ENCODE results near the gene SDK2. TPM values are rescaled to one million over a fixed set of nuclear protein-coding genes. Genes with fewer than 3 reads are reported as not detected.

SDK2 gene
- total and polyA plus RNA-seq, 2 of the 4 experiments (the other 2 are of a cell fraction): under 0.01 to 0.03 TPM

DNA sequence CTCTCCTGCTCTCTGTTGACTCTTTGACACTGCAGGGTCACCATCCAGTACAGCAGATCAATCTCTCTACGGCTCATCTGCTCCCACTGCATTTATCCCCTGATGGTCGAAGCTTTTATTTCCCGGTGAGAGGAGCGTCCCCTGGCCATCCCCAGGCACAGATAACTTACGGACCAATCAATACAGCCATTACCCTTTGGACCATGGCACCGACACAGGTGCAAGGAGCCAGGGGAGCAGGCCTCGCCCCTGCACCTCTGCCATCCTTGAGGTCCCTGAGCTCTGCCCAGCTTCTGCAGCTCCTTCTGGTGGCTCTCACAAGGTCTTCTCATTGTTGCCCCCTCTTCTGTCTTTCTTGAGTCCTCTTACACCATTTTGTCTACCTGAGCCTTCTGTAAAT, 115.6 kb downstream of the SDK2 start:
- Histone ChIP-seq H4K8ac (ENCODE audit: low read depth in 2 of 2, low read length in 2 of 2) (no peak overlapping the region), H3K27me3 (ENCODE audit: control insufficient read depth, insufficient read depth, low read length) (no peaks in the 10 kb centered on the region), H3K27ac (ENCODE audit: insufficient read depth, low read length) (no peak overlapping the region), H3K4me1 (ENCODE audit: control insufficient read depth, insufficient read depth, low read length) (no peaks in the 10 kb centered on the region), H3K4me2 (ENCODE audit: low read depth, low read length) (no peak overlapping the region), H2BK120ac (ENCODE audit: low read depth, low read length) (no peak overlapping the region), H2AK5ac (ENCODE audit: low read depth, low read length) (no peak overlapping the region), H3K18ac (ENCODE audit: low read depth, low read length) (no peak overlapping the region), H3K9me1 (ENCODE audit: insufficient read depth, low read length) (no peaks in the 10 kb centered on the region), H3K36me3 (ENCODE audit: control insufficient read depth, insufficient read depth, low read length) (no peaks in the 10 kb centered on the region), H2BK20ac (ENCODE audit: low read depth, low read length) (no peak overlapping the region), H2AFZ (replicated peaks; ENCODE audit: low read length, poor library complexity) (no peak overlapping the region), H4K20me1 (ENCODE audit: insufficient read depth, low read length) (no peaks in the 10 kb centered on the region), H3K4me3 (ENCODE audit: insufficient read depth, low read depth, low read length) (no peak overlapping the region), H3K56ac (ENCODE audit: extremely low read depth, insufficient read depth, low read length) (no peak overlapping the region), H4K5ac (ENCODE audit: low read depth, low read length) (no peak overlapping the region), H3K4ac (ENCODE audit: low read depth, low read length) (no peak overlapping the region), H3K23ac (ENCODE audit: low read depth, low read length) (no peak overlapping the region), H2BK15ac (ENCODE audit: low read depth, low read length) (no peak overlapping the region), H3K9ac (ENCODE audit: low read depth, low read length) (no peak overlapping the region), H3K14ac (replicated peaks; ENCODE audit: low read depth, low read length) (no peak overlapping the region), H3K9me3 (ENCODE audit: control insufficient read depth, insufficient read depth, low read length) (no peaks in the 10 kb centered on the region), H4K91ac (ENCODE audit: insufficient read depth, low read depth, low read length) (no peak overlapping the region), H2BK5ac (ENCODE audit: low read depth, low read length, poor library complexity, severe bottlenecking) (no peak overlapping the region), H2AK9ac (replicated peaks; ENCODE audit: low read depth, low read length, poor library complexity) (no peak overlapping the region), H3K79me1 (ENCODE audit: low read depth in 1 of 2, low read length in 2 of 2) (no peaks in the 10 kb centered on the region)
- in situ Hi-C loops (cut with MboI; ENCODE audit: low sequenced_read_pairs) (loop anchor here (25.0 kb wide), 1 partner anchor 266 kb away; the partner anchor contains the start of gene CPSF4L), dilution Hi-C loops (cut with HindIII; ENCODE audit: low sequenced_read_pairs, unreplicated experiment) (no loop called here), intact Hi-C loops (cut with micrococcal nuclease) (no loop called here)
- ChIA-PET CTCF (no interaction called here), POLR2A (ENCODE audit: unreplicated experiment) (no interaction called here)
- TF ChIP-seq USF2 (IDR thresholded peaks at IDR 0.05; ENCODE audit: low read depth, low read length) (no peak), BHLHE40 (IDR thresholded peaks at IDR 0.05; ENCODE audit: low read depth, low read length) (no peak), CHD1 (IDR thresholded peaks at IDR 0.05; ENCODE audit: low read depth, low read length) (no peak), MAFK (IDR thresholded peaks at IDR 0.05; ENCODE audit: low read depth, low read length) (no peak), MXI1 (IDR thresholded peaks at IDR 0.05; ENCODE audit: borderline replicate concordance, low read depth, low read length) (no peak), POLR2A (IDR thresholded peaks at IDR 0.05; ENCODE audit: low read depth, low read length) (no peak), CEBPB (IDR thresholded peaks at IDR 0.05; ENCODE audit: low read depth, low read length) (no peak), SMC3 (IDR thresholded peaks at IDR 0.05; ENCODE audit: low read depth, low read length) (no peak), NFE2L2 (IDR thresholded peaks at IDR 0.05; ENCODE audit: low read depth, low read length) (no peak), RCOR1 (IDR thresholded peaks at IDR 0.05; ENCODE audit: insufficient replicate concordance, low read length) (no peak), MAZ (IDR thresholded peaks at IDR 0.05; ENCODE audit: borderline replicate concordance, low read depth, low read length) (no peak), RAD21 (IDR thresholded peaks at IDR 0.05; ENCODE audit: low read length) (no peak)
- TF ChIP-seq, protein P1, sequence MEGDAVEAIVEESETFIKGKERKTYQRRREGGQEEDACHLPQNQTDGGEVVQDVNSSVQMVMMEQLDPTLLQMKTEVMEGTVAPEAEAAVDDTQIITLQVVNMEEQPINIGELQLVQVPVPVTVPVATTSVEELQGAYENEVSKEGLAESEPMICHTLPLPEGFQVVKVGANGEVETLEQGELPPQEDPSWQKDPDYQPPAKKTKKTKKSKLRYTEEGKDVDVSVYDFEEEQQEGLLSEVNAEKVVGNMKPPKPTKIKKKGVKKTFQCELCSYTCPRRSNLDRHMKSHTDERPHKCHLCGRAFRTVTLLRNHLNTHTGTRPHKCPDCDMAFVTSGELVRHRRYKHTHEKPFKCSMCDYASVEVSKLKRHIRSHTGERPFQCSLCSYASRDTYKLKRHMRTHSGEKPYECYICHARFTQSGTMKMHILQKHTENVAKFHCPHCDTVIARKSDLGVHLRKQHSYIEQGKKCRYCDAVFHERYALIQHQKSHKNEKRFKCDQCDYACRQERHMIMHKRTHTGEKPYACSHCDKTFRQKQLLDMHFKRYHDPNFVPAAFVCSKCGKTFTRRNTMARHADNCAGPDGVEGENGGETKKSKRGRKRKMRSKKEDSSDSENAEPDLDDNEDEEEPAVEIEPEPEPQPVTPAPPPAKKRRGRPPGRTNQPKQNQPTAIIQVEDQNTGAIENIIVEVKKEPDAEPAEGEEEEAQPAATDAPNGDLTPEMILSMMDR (conservative IDR thresholded peaks at IDR 0.05; ENCODE audit: low read depth, low read length): no peak
- TF ChIP-seq, protein P2, sequence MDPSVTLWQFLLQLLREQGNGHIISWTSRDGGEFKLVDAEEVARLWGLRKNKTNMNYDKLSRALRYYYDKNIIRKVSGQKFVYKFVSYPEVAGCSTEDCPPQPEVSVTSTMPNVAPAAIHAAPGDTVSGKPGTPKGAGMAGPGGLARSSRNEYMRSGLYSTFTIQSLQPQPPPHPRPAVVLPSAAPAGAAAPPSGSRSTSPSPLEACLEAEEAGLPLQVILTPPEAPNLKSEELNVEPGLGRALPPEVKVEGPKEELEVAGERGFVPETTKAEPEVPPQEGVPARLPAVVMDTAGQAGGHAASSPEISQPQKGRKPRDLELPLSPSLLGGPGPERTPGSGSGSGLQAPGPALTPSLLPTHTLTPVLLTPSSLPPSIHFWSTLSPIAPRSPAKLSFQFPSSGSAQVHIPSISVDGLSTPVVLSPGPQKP (IDR thresholded peaks at IDR 0.05; ENCODE audit: borderline replicate concordance, low read depth, low read length): no peak
- no TSS peak for BruUV-seq (replicated peaks)
- ATAC-seq (ENCODE audit: low read depth): no peak
- WGBS, 2 experiments (ENCODE audit: extremely low coverage in 2 of 2, insufficient read length in 1 of 2): 48% methylated on average over 4 of the region's 7 CpGs; no CpG with 5 or more reads in 1 of the 2 experiments
- DNase-seq: no peak
